Activated T-helper 2 cell treated with anti-CD3 and anti-CD28 coated beads, Interferon-gamma antibody, Interleukin-2, Interleukin-4, amounts not matched to agents 10 μg/mL and 5 μg/mL and 100 μg/mL, durations not matched to agents 14 hours and 24 hours and 36 hours (primary cell): ENCODE measurements around the gene RBM18. TPM values are rescaled to one million over a fixed set of nuclear protein-coding genes. Genes with fewer than 3 reads are reported as not detected.

Experiments used
- DNase-seq: peaks from one replicate; pipeline ENCODE4 v3.0.0; 2021; ENCODE audit warnings: low spot score
- H3K27ac Mint-ChIP-seq: one replicate; pipeline ENCODE4 v1.8.0; 2021; ENCODE audit warnings: mixed read lengths
- H3K27me3 Mint-ChIP-seq: one replicate; pipeline ENCODE4 v1.8.0; 2021; ENCODE audit warnings: low read depth, mixed read lengths
- H3K36me3 Mint-ChIP-seq: one replicate; pipeline ENCODE4 v1.8.0; 2021; ENCODE audit warnings: low read depth, mixed read lengths
- H3K4me1 Mint-ChIP-seq: one replicate; pipeline ENCODE4 v1.8.0; 2021; ENCODE audit warnings: low read depth, mixed read lengths
- H3K4me3 Mint-ChIP-seq: one replicate; pipeline ENCODE4 v1.8.0; 2021; ENCODE audit warnings: low read depth, mild to moderate bottlenecking, moderate library complexity, mixed read lengths
- H3K9me3 Mint-ChIP-seq: one replicate; pipeline ENCODE4 v1.8.0; 2021; ENCODE audit warnings: mixed read lengths
- intact Hi-C: fragments of 100-400 bp; cut with micrococcal nuclease; formaldehyde crosslinking; loops from one replicate; pipeline ENCODE4 v1.15.1; 2023
- total RNA-seq: library from RNA; stranded (reverse); gene quantifications from 2 replicates; pipeline ENCODE4 v1.2.3, GENCODE V29; 2022

RBM18 gene
- total RNA-seq, 1 donor from 2014 or later, result 19.4 TPM

DNA sequence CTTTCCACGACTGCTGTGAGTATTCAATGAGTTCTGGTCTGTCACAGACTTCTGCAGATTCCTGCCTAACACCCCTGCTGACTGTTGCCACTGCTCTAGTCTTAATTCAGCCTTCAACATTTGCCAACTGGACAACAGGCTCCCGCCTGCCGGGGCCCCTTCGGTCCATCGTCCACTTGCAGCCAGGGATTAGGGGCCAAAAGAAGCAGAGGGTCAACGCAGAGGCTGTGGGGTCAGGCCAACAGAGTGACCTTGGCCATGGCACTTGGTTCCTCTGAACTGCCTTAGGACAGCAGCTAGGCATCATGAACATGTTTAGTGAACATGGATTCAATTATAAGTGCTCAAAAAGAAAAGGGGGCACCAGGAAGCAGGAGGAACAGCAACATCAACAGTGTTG is 76.3 kb downstream of the RBM18 start:
- H3K9me3 Mint-ChIP-seq, result no peaks in the 10 kb centered on the region
- no peak for DNase-seq
- no peak overlapping the region for H3K4me3 Mint-ChIP-seq
- intact Hi-C loops, result no loop called here
- no peaks in the 10 kb centered on the region for H3K36me3 Mint-ChIP-seq
- H3K4me1 Mint-ChIP-seq, result no peaks in the 10 kb centered on the region
- H3K27ac Mint-ChIP-seq, result no peak overlapping the region
- H3K27me3 Mint-ChIP-seq, result peaks cover 1% of the 10 kb centered on the region

Other genes with a start within 250 kb of the RBM18 start
- gene TTLL11, start 171.5 kb downstream of the RBM18 start, total RNA-seq, result 2.2 and 2.4 TPM in 2 replicates
- 45.4 and 48.7 TPM in 2 replicates for gene NDUFA8, start 105.1 kb downstream of the RBM18 start, total RNA-seq
- gene MORN5, start 104.9 kb downstream of the RBM18 start, total RNA-seq, result not detected in 2 replicates
- not detected in 2 replicates for gene LHX6, start 35.9 kb downstream of the RBM18 start, total RNA-seq
- gene MRRF, start within 50 bp of the RBM18 start, total RNA-seq, result 57.0 and 58.8 TPM in 2 replicates
- 0.55 and 0.71 TPM in 2 replicates for gene PTGS1, start 106.2 kb upstream of the RBM18 start, total RNA-seq
- not detected in 2 replicates for gene OR1J1, start 213.1 kb upstream of the RBM18 start, total RNA-seq
- gene OR1J2, start 246.0 kb upstream of the RBM18 start, total RNA-seq, result not detected in 2 replicates